Measurements from ENCODE around the gene HIF1A.
"Not testable (repeated sequence)": the region's sequence is repeated elsewhere in the genome, so short reads cannot be mapped to it uniquely, and the experiment has no call there.

Gene HIF1A

DNA sequence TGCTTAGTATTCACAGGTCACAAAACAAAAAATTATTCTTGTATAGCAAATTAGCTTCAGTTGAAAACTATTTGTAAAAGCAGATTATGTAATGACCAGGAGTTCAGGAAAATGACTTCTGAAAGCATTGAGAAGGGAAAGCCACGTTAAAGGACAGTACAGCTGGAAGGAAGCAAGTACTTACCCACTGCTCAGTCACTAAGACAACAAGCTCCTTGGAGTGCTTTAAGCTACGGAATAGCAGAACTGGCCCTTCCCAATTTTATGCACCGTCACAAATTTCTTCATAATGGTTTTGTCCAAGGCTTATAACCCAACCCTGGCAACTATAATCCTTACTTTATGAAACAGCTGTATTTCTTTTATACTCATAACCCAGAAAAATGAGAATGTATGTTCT, 54.0 kb downstream of the HIF1A start:
- no peak for DNase-seq (ENCODE audit: low spot score)

DNA sequence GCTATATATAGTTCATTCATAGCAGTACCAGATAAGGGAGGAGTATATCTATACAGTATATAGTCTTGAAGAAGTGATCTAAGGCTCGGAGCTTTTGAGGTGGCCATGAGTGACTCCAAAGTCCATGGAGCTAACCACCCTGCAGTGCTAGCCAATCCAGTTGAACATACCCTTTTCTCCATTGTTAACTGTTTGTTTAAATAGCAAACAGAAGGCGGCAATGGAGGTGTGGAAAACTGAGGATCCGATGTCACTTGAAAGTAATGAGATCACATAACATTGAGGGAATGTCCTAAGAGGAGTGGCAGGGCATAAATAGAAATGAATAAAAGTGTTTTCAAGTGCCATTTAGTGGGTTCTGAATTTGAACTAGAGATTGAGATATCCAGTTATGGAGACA, 54.6 kb downstream of the HIF1A start:
- DNase-seq (ENCODE audit: low spot score), result peak; percentile 72

DNA sequence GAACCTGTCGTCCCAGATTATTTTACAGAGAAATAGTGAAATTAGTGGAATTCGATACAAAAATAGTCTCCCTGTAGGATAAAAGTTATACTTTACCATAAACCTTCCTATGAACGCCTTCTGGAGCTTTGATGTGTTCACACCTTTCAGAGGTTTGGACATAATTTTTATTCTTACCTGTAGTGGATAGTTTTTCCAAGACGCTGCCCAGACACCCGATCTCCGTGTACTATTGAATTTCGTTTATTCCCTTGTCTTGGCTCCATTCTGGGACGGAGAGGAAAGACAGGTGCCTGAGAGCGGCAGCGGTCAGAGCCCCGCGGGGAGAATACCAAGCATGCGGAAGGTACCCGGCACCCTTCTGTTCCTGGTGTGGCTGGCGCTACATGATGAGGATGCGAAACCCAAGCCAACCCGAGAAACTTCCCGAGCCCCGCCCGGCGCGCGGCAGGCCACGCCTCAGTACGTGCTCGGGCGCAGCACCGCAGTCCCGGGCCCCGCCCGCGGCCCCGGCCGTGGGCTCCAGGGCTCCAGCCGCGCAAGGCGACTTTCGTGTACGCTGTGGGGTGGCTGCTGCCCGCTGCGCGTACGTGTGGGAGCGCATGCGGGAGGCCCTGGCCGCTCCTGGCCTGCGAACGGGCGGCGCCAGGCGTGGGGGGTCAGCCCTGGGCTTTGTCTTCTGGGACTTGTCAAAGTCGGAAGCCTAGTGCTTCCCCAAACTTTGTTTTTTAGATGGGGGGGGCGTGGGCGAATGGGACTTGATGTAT, 55.6 kb downstream of the HIF1A start:
- DNase-seq (ENCODE audit: low spot score), result no peak

DNA sequence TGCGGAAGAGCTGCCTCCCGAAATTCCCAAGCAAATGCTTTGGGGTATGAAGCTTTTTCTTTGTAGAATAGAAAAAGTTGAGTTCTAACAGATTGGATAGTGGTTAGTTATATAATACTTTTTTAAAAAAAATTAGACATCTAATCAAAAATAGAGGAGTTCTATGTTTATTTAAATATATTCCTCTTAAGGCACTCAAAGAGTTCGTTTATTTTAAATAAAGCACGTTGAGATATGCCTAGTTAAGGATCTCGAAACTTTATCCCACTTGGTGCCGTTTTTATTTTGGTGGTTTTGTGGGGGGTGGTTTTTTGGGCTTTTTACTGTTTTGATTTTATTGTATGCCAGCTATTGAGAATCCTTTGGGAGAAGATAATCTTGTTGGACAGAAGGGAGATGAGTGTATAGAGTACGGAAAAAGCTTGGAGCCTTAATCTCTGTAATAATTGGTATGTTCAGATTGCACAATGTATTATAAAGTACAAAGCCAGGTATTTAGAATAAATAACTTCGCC, 56.2 kb downstream of the HIF1A start:
- no peak for DNase-seq (ENCODE audit: low spot score)

DNA sequence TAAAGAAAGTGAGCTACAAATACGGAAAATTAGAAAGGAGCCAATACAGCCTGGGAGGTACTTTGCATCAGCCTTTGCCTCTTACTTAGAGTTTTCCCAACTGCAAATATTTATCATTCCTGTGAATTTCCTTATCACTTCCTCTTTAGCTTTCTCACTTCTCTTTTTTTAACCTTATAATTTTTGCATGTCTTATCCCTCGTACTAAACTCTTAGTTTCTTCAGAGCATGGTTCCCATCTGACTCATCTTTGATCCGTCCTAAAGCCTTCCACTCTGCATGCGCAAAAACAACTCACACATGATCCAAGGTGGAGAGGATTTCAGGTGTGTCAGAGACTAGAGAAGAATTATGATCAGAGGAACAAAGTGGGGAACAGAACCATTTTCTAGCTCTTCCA, 57.3 kb downstream of the HIF1A start:
- no peak for DNase-seq (ENCODE audit: low spot score)

DNA sequence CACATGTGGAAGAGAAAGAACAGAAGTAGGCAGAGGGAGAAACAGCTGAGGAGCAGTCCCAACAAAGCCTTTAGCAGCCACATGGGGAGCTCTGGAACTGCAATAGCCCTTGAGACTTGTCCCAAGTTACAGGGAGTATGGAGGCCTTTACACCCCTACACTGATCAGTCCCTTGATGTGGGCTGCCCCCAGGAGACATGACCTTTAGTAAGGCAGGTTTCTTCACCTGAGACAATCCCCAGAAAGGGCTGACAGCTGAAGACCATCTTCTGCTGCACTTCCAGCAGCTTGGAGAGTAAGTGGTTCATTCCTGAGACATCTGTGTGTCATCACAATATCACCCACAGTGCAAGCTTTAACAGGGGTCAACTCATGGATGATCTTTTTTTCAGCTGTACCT, 58.3 kb downstream of the HIF1A start:
- DNase-seq (ENCODE audit: low spot score), result no peak

DNA sequence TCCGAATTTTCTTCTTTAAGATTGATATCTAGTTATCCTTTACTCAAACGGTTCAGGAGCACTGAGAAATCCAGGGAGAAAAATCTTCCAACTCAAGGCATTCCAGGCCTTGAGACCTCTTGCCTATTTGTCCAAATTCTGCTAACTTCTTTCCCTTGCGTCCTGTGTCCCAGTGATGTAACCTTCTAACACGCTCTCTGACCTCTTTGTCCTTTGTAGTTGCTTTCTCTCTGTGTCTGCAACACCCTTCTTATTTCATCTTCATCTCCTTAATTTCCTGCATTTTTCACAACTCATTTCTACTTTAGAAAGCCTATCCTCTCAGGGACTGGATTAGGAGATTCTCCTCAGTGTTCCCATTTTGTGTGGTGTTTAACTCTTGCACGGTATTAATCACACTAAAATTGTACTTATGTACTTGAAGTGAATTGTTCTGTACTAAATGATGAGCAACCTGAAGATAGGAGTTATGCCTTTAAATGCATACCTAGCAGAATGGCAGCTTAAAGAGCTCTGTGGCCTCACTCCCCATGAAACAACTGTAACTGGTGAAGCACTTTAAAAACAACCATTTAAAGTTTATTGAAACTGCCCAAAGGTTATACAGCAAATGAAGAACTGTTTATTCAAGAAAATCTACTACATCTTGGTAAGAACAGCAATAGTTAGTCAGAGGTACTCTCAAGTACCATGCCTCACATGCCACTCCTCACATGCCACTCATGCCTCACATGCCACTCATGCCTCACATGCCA, 59.5 kb downstream of the HIF1A start:
- DNase-seq (ENCODE audit: low spot score), result no peak

DNA sequence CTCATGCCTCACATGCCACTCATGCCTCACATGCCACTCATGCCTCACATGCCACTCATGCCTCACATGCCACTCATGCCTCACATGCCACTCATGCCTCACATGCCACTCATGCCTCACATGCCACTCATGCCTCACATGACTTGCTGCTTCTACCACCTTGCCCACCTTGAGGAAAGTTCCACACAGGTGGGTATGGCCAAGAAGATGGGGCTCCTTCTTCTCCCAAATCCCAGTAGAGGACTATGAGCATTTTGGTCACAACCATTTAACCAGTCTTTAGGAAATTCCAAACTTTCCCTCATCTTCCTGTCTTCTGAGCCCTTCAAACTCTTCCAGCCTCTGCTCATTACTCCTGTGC, 60.0 kb downstream of the HIF1A start:
- not testable (repeated sequence) for DNase-seq (ENCODE audit: low spot score)

DNA sequence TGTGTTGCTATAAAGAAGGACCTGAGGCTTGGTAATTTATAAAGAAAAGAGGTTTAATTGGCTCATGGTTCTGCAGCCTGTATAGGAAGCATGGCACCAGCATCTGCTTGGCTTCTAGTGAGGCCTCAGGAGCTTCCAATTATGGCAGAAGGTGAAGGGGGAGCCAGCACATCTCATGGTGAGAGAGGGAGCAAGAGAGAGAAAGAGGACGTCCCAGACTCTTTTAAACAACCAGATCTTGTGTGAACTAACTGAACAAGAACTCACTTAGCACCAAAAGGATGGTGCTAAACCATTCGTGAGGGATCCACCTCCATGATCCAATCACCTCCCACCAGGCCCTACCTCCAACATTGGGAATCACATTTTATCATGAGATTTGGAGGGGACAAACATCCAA, 60.8 kb downstream of the HIF1A start:
- no peak for DNase-seq (ENCODE audit: low spot score)

DNA sequence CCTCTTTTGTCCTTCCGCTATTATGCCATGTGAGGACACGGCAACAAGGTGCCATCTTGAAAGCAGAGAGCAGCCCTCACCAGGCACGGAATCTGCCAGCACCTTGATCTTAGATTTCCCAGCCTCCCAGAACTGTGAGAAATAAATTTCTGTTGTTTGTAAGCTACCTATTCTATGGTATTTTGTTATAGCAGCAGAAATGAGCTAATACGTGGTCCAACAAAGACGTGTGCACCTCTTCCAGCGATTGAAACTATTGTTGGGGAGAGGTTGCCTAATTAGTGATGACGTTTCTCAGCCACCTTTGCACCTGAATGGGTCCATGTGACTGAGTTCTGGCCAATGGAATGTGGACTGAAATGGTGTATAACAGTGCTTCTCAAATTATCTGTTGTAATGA, 64.6 kb downstream of the HIF1A start:
- DNase-seq (ENCODE audit: low spot score), result no peak

DNA sequence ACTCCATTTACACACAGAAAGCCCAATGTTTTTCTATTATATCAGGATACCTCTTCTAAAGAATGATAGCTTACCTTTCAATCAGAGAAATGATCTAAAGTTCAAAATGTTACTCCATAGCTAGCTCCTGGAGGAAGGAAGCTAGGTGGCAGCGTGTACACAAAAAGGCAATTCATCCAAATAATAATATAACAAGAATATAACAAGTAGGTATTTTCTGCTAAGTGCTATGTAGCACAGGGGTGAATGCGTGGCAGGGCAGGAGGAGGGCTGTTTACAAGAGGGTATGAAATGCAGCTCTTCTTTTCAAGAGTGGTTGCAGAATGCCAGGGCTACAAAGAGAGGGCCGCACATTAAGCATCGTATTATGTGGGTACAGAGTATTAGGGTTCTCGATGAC, 66.2 kb downstream of the HIF1A start:
- DNase-seq (ENCODE audit: low spot score), result no peak

DNA sequence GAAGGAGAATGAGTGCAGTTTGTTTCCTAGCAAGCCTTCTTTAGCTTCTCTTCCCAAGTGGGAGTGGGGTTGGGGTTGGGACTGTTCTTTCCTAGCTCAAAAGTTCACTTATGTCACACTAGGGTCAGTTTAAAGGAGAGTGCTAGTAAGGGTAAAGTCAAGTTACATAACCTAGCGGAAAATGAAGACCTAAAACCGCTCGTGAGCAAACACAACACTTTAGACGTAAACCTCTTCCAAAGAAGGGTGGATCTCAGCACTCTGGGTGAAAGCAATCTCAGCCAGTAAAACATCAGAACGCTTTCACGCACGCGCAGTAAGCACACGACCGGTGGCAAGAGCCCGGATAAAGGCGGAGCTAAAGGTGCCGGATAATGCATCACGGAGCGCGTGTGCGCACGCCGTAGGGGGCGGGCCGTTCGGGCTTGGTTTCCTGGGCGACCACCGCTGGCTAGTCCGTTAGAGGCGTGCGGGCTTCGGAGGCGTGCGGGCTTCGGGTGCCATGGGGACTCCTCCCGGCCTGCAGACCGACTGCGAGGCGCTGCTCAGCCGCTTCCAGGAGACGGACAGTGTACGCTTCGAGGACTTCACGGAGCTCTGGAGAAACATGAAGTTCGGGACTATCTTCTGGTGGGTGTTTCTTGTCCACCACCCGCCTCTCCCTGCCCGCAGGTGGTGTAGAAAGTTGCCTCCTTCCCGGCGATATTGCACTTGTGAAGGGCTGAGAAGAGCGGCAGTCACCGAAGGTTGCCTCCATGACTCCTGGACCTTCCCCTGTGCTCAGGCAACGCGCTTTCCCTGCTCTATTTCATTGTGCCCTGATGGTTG, 66.9 kb downstream of the HIF1A start, which contains the start of gene SNAPC1:
Gene SNAPC1 (plus strand): TSS at position 462 of the 828 bp plus-strand sequence. CDS start 41 bp downstream, at position 503.
- DNase-seq (ENCODE audit: low spot score), result peak; percentile 97

DNA sequence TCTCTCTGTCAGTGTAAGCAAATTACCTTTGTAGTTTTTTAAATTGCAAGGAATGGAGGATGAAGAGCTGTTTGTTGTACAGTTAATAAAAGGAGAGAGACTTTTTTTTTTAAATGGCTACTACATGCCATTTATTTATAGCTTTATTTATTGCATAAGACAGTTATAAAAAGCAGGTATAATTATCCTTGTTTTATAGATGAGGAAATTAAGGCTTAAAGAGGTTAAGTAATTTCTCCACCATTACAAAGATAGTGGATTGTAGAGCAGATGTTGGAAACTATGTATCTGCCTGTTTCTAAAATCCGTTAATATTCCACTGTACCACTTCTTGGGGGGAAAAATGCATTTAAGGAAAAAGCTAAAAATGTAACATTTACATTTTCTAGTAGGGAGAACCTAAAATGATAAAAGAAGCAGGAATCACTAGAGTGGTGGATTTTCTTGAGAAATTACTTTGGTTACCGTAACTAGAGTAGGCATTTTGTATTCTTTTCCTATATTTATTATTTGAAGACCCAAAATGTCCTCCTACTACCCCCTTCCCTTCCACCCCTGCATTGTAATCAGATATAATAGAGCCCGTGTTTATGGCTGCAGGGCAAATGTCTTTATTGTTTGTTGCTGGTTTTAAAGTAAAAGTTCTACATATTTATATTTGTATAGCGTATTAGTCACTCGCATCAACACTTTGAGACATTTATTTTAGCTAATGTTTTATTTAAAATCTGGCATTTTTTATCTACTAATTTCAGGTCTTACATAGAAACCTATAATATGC, 69.2 kb downstream of the HIF1A start:
- DNase-seq (ENCODE audit: low spot score), result no peak

DNA sequence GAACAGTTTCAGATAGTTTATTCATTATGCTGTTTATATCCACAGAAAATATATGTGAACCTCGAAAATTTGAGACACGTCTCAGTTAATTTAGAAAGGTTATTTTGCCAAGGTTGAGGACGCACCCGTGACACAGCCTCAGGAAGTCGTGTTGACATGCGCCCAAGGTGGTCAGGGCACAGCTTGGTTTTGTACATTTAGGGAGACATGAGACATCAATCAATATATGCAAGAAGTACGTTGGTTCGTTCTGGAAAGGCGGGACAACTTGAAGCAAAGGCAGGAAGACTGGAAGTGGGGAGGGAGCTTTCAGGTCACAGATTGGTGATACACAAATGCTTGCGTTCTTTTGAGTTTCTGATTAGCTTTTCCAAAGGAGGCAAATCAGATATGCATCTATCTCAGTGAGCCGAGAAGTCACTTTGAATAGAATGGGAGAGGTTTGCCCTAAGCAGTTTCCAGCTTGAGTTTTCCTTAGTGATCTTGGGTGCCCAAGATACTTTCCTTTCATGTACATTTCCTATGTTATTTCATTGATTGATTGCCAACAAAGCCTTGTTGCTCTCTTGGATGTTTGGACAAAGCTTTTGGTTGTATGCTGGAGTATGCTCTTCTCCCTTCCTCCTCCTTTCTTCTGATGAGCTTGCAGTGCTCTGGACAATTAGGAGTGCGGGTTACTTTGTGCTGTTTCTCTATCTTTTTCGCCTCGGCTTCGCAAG, 70.1 kb downstream of the HIF1A start:
- no peak for DNase-seq (ENCODE audit: low spot score)

DNA sequence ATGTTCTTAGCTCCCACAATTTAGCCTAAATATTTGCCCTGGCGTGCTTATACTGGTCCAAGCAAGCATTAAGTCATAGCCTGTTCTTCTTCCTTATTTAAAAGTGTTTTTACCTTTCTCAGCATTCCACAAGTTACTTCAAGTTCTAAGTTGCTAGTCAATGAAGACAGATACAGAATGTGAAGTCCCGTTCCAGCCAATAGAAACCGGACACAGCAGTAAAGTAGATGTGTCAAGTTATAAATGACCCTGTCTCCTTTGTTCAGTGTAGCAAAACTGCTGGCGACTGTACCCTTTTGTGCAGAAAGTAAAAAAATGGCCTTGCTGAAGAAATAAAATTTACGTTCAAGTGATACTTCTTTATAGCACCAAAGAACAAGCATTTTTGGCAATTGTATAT, 70.8 kb downstream of the HIF1A start:
- no peak for DNase-seq (ENCODE audit: low spot score)

DNA sequence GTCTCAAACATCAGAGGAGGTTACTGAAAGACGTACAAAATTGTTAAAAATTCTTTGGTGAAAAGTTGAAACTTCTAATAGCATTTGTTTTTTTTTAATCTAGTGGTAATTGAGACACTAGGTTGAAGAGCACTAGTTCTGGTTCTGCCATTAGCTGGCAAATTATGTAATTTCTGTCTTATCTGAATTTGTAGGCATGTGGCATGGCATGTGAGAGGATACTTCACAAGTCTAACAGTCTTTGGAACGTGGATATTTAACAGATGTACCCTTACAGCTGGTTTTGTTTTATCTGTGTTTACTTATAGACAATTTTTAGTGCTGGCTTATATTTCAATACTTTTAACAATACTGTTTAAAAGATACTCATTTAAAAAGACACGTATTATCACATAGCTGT, 72.9 kb downstream of the HIF1A start:
- DNase-seq (ENCODE audit: low spot score), result no peak

DNA sequence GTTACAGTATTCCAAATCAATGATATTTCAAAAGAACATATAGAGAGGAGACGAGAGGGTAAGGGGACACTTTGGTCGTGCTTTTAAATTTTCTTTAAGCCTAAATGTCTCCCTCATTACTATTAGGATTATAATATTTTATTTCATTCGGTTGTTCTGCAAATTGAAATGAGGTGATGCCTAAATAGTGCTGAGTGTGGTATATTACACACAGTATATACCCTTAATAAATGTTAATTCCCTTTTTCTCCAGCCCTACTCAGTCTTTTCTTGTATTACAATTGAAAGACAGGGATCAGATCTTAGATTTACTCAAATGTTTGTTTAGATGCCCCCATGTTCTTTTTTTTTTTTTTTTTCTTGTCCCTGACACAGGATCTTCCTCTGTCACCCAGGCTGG, 74.6 kb downstream of the HIF1A start:
- no peak for DNase-seq (ENCODE audit: low spot score)

DNA sequence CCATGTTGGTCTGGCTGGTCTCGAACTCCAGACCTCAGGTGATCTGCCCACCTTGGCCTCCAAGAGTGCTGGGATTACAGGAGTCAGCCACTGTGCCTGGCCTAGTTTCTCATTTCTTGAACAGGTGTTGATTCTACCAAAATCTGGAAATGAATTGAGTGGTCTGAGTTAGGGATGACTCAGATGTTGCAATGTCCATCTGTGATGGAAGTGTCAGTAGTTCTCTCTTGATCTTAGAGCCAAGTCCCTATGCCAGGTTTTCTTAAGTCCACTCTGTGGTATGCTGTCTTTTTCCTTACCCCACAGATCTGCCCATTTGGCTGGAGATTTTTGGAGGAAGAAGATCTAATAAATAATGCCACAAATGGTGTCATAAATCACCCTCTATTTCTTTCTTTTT, 79.5 kb downstream of the HIF1A start:
- DNase-seq (ENCODE audit: low spot score), result no peak

DNA sequence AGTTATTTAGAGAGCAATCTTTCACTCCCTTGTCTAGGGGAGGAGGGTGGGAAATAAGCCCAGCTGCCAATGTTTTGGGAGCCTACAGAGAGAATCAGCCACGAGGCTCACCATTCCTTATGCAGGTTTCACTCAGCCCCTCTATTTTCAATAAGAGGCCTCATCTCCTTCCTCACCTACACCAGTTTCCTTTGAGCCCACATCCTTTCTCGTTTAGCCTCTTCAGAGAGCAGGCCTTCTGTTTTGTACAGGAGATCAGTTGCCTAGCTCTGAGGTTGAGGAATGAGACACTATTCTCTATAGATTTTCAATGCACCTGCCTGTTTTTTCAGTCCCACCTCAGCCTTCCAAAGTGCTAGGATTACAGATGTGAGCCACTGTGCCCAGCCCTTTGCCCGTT, 84.8 kb downstream of the HIF1A start:
- no peak for DNase-seq (ENCODE audit: low spot score)

DNA sequence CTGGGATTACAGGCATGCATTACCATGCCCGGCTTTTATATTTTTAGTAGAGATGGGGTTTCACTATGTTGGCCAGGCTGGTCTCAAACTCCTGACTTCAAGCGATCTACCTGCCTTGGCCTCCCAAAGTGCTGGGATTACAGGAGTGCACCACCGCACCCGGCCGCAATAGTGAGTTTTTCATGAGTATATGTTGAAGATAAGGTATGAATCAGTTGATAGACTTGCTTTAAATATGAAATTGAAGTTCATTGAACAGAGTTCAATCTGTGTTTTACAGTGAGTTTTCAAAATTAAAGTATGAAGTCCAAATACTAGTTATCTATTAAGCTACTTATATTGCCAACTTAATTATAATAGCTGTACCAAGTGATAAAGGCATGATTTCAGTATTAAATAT, 102.0 kb downstream of the HIF1A start:
- DNase-seq (ENCODE audit: low spot score), result no peak
